ENCODE data around the gene CCSER1.

The CCSER1 gene

GRCh38 chr4:90875791-90876190, 748.6 kb downstream of the CCSER1 start:
- H3K4me3 ChIP-seq (ENCODE audit: insufficient read depth, low read length, poor library complexity, severe bottlenecking) = no peak overlapping the region

GRCh38 chr4:90876296-90876695, 749.1 kb downstream of the CCSER1 start:
- H3F3A ChIP-seq (ENCODE audit: insufficient read depth) = no peaks in the 10 kb centered on the region
- no peak overlapping the region for H3K4me3 ChIP-seq (ENCODE audit: insufficient read depth, low read length, poor library complexity, severe bottlenecking)
- no peaks in the 10 kb centered on the region for H3K36me3 ChIP-seq (ENCODE audit: low read length)

More at GRCh38 chr4:90875791-90876190, 748.6 kb downstream of the CCSER1 start:
- Histone ChIP-seq H3K27me3 (ENCODE audit: low read length) (no peaks in the 10 kb centered on the region), H3F3A (ENCODE audit: insufficient read depth) (no peaks in the 10 kb centered on the region), H2AFZ (ENCODE audit: low read depth, low read length, severe bottlenecking) (no peak overlapping the region), H3K9me3 (ENCODE audit: insufficient read depth, low read length) (no peaks in the 10 kb centered on the region), H3K27ac (ENCODE audit: low read depth, low read length) (no peak overlapping the region), H3K9me2 (replicated peaks; ENCODE audit: insufficient read depth, low read length) (no peaks in the 10 kb centered on the region), H3K4me2 (ENCODE audit: low read depth, low read length, poor library complexity, severe bottlenecking) (no peak overlapping the region), H3K79me2 (ENCODE audit: insufficient read depth, low read length) (no peaks in the 10 kb centered on the region), H4K20me1 (ENCODE audit: low read depth, low read length) (no peaks in the 10 kb centered on the region), H3K9ac (ENCODE audit: low read length) (no peak overlapping the region), H3K36me3 (ENCODE audit: low read length) (no peaks in the 10 kb centered on the region)
- TF ChIP-seq EZH2phosphoT487 (conservative IDR thresholded peaks at IDR 0.05; ENCODE audit: low read length) (no peak), CTCF (IDR thresholded peaks at IDR 0.05; ENCODE audit: insufficient read depth, low read length, poor library complexity, severe bottlenecking) (no peak)

GRCh38 chr4:90883519-90883918, 756.3 kb downstream of the CCSER1 start:
- H3K27ac ChIP-seq (ENCODE audit: low read depth, low read length) = no peak overlapping the region
- H3K9me3 ChIP-seq (ENCODE audit: insufficient read depth, low read length) = no peaks in the 10 kb centered on the region
- H2AFZ ChIP-seq (ENCODE audit: low read depth, low read length, severe bottlenecking) = no peak overlapping the region
- H3K27me3 ChIP-seq (ENCODE audit: low read length) = no peaks in the 10 kb centered on the region
- no peak overlapping the region for H3K4me2 ChIP-seq (ENCODE audit: low read depth, low read length, poor library complexity, severe bottlenecking)
- no peak overlapping the region for H3K4me3 ChIP-seq (ENCODE audit: insufficient read depth, low read length, poor library complexity, severe bottlenecking)
- H3K36me3 ChIP-seq (ENCODE audit: low read length) = no peaks in the 10 kb centered on the region
- TF ChIP-seq CTCF (IDR thresholded peaks at IDR 0.05; ENCODE audit: insufficient read depth, low read length, poor library complexity, severe bottlenecking) = no peak
- TF ChIP-seq EZH2phosphoT487 (conservative IDR thresholded peaks at IDR 0.05; ENCODE audit: low read length) = no peak
- no peaks in the 10 kb centered on the region for H3K79me2 ChIP-seq (ENCODE audit: insufficient read depth, low read length)
- no peaks in the 10 kb centered on the region for H3K9me2 ChIP-seq (replicated peaks; ENCODE audit: insufficient read depth, low read length)
- no peaks in the 10 kb centered on the region for H3F3A ChIP-seq (ENCODE audit: insufficient read depth)
- H4K20me1 ChIP-seq (ENCODE audit: low read depth, low read length) = no peaks in the 10 kb centered on the region
- no peak overlapping the region for H3K9ac ChIP-seq (ENCODE audit: low read length)

More at GRCh38 chr4:90876296-90876695, 749.1 kb downstream of the CCSER1 start:
- no peaks in the 10 kb centered on the region for H3K27me3 ChIP-seq (ENCODE audit: low read length)
- no peaks in the 10 kb centered on the region for H4K20me1 ChIP-seq (ENCODE audit: low read depth, low read length)
- no peak overlapping the region for H3K4me2 ChIP-seq (ENCODE audit: low read depth, low read length, poor library complexity, severe bottlenecking)
- H3K27ac ChIP-seq (ENCODE audit: low read depth, low read length) = no peak overlapping the region
- H3K79me2 ChIP-seq (ENCODE audit: insufficient read depth, low read length) = no peaks in the 10 kb centered on the region
- no peaks in the 10 kb centered on the region for H3K9me3 ChIP-seq (ENCODE audit: insufficient read depth, low read length)
- no peak overlapping the region for H2AFZ ChIP-seq (ENCODE audit: low read depth, low read length, severe bottlenecking)
- H3K9me2 ChIP-seq (replicated peaks; ENCODE audit: insufficient read depth, low read length) = no peaks in the 10 kb centered on the region
- TF ChIP-seq EZH2phosphoT487 (conservative IDR thresholded peaks at IDR 0.05; ENCODE audit: low read length) = no peak
- TF ChIP-seq CTCF (IDR thresholded peaks at IDR 0.05; ENCODE audit: insufficient read depth, low read length, poor library complexity, severe bottlenecking) = no peak
- H3K9ac ChIP-seq (ENCODE audit: low read length) = no peak overlapping the region

All from SU-DHL-6 (cell line).